Stimulated activated CD8-positive, alpha-beta memory T cell treated with anti-CD3 and anti-CD28 coated beads, Interleukin-12 subunit alpha, Interleukin-12 subunit beta, amount 100 ng/mL, for 1 hour (primary cell): ENCODE results near the gene GALNS.
"Not testable (repeated sequence)": the region's sequence is repeated elsewhere in the genome, so short reads cannot be mapped to it uniquely, and the experiment has no call there.

ENCODE experiments used
- DNase-seq: peaks from one replicate; pipeline ENCODE4 v3.0.0-alpha.2; 2020; ENCODE audit warnings: low read depth

Gene GALNS

DNA sequence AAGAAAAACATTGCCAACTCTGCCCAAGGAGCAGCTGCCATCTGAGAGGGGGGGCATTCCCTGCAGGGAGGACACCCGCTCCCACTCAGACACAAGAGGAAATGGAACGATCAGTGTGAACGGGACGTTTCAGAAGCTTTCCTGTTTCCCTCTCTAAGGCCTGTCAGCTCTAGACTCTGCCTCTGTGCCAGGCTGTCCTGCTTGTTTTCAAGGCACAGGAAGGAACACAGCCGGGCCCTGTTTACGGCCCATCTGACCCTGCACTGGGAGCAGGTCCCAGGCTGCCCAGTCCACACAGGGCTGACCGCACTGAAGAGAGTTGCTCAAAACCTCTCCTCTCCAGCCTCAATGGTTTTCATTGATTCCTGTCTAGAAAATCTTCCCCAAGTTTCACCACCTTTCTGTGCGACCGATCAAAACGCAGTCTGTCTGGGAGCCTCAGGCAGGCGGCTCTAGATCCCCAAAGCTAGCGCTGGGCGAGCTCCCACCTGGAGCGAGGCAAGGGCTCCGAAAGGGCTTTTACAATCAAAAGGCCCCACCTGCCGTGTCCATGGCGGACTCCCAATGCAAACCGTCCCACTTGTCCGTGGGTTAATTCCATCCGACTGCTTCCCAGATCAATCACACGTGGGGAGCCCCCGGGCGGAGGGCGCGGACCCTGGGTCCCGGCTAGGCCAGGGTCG, 73.2 kb downstream of the GALNS start:
- no peak for DNase-seq

DNA sequence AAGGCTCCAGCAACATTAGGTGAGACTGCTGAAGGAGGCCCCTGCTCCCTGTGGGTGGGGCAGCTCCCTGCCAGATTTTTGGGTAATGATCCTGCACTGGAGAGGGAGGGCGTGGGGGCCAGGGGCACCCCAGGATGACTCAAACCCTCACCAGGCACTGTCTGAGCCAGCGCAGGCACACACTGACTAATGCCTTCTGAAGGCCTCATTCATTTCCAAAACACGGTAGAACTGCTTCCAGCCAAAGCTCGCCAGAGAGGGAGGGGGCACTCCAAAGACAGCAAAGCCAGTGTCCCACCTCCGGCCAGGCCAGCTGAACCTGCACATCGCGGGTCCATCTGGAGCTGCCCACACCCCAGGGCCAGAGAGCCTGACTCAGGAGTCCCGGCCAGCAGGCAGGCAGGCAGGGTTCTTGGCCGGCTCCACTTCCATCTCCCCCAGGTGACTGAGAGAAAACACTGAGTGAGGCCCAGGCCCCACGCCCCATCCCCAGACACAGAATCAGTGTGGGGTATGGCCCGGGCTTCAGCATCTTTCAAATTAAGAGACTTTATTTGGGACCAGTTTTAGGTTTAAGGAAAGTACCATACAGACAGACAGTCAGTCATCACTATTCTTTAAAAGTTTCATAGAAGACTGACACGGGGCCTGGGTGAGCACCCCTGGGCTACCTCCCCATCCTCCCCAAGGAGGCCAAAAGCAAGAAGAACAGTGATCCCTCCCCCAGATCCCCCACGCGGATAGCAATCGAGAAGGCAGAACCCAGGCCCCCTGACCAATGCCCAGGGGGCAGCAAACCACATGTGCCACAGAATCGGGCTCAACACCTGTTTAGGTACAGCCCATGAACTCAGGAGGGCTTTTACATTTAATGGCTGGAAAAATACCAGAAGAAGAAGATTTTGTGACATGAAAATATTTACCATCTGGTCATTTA, 74.0 kb downstream of the GALNS start:
- DNase-seq, result no peak

DNA sequence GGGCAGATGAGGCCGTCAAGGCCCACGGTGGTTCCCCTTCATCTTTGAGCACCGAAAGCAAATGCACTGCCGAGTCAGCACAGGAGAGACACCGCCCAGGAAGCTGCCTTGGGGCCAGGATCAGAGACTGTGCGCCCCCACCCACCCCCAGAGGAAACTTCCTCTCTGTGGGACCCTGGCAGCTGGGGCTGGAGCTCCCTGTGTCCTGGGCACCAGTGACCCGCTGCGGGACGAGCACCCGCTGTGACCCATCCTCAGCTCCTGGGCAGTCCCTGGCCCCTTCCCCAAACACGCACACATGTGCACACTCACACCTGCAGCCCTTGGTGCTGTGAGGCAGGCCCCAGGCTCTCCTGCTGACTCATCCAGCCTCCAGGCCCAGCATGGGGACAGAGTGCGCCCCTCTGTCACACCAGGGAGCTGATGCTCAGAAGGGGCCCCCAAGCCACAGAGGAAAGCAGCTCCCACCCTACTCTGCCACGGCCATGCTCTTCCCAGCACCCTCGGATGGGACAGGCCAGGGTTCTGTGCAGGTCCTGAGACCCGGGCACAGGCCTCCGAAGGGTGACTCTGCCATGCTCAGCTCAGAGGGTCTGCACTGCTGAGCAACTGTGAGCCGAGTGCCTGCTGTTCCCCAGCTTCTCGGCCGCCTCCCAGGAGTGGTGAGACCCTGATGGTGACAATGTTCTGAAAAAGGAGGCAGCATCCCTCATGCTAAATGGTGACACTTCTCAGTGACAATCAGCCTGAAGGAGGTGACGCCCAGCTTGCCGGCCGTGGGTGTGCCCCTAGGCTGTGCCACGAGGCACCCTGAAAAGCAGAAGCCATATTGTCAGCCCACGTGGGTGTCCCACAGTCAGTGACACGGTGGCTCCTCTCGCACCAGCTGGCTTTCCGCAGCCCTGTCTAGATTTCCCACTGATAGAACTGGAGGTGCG, 75.3 kb downstream of the GALNS start:
- peak; percentile 49 for DNase-seq

DNA sequence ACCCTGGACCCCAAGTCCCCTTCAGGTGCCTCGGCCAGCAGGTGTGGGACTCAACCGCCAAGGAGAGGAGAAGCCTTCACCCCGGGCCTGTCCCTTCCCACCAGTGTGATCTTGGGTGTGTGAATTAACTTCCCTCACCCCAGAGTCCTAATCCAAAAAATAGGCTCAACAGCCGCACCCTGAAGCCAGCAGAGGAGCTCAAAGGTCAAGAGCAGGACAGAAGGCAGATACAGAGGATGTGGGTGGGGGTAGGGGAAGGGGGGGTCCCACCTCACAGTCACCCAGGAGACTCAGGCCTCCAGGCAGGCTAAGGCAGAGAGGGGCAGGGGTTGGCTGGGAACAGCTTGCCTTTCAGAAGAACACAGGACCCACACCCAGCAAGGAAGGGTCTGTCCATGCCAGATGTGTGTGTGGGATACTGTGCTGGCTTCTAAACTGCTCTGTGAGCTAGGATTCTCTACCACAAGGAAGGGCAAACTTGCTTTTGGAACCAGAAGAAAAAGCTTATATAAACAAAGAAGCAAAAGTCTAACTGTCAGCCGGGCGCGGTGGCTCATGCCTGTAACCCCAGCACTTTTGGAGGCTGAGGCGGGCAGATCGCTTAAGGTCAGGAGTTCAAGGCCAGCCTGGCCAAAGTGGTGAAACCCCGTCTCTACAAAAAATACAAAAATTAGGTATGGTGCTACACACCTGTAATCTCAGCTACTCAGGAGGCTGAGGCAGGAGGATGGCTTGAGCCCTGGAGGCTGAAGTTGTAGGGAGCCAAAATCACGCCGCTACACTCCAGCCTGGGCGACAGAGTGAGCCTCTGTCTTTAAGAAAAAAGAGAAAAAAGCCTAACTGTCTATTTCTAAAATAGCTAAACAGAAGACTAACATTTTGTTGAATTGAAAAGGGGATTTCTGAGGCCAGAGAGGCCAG, 76.3 kb downstream of the GALNS start:
- no peak for DNase-seq

DNA sequence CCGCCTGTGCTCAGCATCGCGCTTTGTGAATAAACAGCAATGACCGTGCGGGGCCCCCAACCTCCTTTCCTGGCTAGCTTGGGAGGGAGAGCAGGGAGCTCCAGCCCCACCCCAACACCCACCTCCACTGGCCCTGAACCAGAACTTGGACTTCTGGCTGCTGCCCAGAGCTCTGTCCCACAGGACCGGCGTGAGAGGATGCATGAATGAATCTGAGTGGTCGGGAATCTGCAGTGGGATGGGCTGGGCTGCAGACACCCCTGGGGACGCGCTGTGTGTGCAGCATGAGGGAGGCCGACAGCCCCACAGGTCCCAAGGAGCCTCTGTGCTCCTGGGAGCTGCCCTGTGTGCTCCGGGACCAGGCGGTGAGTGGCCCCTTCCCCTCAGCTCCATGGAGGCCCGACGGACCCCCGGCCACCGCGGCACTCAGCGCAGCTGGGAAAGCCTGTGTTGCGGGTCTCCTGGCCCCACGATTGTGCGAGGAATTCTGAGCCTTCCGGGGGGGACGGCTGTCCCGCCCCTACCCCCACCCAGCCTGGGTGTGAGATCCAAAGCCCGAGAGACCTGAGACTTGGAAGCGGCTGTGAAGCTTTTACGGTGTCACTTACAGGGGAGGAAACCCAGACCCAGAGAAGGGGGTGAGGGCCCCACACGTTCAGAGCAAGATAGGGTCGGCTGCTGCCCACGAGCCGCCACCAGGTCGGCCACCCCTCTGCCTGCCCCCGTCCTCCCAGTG, 77.2 kb downstream of the GALNS start:
- DNase-seq, result no peak

DNA sequence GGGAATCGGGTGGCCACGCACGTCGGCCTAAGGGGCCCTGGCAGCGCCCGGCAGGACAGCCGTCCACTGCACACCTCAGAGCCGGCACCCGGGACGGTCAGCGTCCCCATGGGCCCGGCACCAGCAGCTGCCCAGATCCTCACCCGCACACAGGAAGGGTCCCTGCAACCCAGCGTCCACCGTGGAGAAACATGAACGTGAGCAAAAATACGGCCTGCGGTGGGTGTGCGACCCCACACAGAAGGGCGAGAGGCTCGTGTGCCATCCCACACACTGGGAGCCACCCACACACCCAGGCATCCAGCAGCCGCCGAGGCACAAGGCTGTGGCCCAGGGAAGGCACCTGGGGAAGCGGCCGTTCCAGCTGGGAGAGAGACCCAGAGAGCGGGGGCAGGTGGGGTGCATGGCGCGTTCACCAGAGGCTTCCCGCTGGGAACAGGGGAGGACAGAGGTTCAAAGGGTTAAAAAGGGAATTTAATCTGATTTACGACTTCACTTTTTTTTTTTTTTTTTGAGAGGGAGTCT, 78.1 kb downstream of the GALNS start:
- DNase-seq, result no peak

DNA sequence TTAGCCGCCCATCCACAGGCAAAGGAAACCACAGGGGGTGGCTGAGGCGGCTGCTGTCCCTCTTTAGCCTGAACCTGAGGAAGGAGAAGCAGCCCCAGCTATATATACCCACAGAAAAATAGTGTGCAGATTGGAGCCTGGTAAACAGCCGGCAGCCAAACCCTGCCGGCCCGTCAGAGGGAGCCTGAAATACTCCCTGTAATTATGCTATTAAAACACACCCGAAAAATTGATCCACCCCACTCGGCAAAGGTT, 78.5 kb downstream of the GALNS start:
- DNase-seq, result no peak

DNA sequence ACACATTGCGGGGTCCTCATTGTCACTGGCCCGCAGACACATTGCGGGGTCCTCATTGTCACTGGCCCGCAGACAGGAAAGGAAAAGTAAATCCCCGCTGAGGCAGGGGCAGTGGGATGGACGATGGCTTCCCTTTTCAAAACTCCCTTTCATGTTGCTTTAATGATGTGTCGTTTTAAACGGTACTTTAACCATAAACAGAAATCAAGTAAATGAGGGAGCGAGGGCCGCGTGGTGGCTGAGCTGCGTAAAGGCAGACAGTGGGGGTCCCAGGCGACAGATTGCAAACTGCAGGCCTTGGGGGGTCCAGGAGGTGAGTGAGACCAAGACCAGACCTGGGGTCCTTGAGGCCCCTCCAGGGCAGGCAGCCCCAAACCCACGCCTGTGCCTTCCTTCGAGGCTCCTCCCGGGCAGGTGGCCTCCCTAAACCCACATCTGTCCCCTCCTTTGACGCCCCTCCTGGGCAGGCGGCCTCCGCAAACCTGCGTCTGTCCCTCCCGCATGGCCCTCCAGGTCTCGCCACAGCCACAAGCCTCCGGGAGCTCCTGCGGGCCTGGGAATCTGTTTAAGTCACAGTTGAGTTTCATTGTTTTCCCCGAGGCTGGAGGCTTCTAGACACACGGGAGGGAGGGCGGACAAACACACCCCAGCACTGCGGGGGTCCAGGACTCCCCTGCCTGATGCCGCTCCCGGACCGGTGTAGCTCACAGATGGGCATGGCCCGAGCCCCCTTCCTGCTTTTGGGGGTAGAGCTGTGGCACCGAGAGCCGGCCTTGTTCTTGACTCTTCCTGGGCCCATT, 79.1 kb downstream of the GALNS start:
- no peak for DNase-seq

DNA sequence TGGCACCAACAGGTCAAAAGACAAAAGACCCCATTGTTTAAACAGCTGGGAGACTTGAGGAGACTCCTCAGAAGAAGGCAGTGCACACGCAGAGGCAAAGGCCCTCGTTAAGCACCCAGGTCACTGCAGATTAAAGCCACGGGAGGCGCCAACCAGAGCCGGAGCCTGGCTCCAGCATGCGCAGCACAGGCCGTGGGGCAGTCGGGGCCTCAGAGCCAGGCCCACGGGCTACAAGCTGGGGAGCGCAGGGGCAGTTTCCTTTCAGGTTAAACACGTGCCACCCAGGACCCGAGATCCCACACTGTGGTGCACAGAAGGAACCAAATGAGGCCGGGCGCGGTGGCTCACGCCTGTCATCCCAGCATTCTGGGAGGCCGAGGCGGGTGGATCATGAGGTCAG, 80.9 kb downstream of the GALNS start:
- no peak for DNase-seq

DNA sequence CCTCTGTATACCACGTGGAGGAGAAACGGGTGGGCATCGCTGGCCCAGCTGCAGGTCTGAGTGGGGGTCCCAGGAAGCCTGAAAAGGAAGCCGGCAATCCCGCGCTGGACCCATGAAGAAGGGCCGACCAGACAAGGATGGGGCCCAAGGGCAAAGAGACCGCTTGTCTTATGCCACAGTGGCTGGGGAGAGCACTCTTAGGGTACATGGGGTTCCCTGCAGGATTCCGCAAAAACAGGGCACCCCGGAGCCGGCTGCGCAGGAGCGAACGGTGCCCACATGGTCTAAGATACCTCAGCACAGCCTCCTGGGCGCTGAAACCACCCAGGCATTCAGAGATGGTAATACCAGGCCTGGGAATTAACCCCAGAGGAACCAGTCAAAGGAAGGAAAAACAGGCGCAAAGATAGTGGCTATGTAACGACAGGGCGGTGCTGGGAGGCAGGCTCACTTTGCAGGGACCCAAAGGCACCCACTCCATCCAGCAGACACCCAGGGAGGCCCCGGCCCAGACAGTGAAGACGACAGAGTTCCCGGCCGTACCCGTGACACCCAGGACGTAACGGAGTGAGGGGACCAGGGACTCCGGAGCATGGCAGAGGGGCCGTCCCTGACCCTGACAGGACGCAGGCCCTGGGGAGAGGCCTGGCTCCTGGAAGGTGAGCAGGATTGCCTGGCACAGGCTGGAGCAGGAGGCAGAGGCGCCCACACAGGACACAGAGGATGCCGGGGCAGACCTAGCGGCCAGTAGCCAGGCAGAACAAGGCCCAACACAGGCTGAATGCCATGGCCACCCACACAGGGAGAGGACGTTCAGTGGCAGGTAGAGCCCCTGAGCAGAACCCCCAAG, 82.0 kb downstream of the GALNS start:
- DNase-seq, result no peak

DNA sequence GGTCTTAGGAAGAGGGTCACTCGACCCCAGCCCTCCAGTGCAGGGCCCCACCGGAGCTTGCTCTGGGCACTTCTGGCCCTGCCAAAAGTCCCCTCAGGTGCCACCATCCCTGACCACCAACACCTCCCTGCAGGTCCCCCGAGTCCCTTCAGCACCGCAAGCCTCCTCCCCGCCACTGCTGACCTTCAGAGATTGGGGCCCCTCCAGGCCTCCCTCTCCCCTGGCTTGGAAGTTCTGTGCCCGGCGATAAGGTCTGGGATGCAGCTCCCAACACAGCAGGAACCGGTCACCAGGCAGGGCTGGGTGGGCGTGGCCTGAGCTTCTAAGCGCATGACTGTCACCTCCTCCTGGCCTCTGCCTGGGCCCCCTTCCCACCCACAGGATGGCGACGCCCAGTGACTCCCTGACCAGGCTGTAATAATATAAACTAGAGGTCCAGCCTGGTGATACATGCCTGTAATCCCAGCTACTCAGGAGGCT, 82.9 kb downstream of the GALNS start:
- no peak for DNase-seq

DNA sequence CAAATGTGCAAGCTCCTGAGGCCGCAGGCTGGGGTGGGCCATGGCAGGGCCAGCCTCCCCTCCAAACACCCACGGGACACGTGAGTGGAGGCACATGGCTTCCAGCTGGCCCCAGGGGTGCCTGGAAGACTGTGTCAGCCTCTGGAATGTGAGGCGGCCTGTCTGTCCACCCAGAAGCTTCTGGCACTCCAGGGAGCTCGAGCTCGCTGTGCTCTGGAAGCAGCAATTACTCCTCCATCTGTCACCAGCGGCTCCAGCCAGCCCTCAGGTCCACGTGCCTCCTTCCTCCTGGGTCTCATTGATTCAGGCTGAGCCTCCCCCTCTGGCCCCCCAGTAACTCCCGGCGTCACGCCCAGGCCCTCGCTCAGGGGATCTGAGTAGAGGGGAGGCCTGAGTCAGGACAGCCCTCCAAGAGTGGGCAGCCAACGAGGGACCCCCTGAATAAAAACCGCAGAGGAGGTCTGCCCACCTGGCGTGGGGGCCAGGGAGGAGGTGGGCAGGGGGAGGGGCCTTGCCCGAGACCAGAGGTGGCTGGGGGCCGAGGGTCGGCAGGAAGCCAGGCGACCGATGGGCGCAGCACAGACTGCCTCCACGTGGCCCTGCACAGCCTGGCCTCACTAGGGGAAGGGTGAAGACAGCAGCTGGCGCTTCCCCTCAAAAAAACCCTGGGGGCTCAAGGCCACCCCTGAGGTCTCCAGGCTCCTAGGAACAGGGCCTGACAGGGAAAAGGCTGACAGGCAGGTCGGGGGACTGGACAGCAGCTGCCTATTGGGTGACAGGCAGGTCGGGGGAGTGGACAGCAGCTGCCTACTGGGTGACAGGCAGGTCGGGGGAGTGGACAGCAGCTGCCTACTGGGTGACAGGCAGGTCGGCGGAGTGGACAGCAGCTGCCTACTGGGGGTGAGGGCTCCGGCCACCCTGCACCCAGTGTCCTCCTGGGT, 83.6 kb downstream of the GALNS start:
- no peak for DNase-seq

DNA sequence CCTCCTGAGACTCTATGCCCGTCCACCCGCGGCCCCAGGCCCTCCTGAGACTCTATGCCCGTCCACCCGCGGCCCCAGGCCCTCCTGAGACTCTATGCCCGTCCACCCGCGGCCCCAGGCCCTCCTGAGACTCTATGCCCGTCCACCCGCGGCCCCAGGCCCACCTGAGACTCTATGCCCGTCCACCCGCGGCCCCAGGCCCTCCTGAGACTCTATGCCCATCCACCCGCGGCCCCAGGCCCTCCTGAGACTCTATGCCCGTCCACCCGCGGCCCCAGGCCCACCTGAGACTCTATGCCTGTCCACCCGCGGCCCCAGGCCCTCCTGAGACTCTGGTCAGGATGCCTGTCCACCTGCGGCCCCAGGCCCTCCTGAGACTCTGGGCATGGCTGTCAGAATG, 85.0 kb downstream of the GALNS start:
- DNase-seq, result not testable (repeated sequence)

DNA sequence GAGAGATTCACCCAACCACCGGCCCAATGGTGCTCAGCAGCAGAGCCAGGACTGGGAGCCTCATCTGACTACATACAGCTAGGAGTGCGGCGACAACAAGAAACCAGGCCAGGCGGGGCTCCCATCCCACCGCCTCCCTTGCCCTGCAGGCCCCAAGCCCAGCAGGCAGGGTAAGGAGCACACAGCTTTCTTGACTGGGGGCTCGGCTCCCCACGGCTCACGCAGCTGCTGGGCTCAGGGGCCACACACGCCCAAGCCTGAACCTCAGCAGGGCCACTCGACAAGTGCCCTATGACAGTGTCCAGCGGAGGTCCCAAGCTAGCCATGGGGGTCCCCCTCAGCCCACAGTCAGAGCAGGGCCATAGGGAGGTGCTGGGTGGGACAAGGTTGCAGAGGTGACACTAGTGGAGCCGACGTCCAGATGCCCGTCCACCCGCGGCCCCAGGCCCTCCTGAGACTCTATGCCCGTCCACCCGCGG, 85.4 kb downstream of the GALNS start:
- DNase-seq, result no peak

DNA sequence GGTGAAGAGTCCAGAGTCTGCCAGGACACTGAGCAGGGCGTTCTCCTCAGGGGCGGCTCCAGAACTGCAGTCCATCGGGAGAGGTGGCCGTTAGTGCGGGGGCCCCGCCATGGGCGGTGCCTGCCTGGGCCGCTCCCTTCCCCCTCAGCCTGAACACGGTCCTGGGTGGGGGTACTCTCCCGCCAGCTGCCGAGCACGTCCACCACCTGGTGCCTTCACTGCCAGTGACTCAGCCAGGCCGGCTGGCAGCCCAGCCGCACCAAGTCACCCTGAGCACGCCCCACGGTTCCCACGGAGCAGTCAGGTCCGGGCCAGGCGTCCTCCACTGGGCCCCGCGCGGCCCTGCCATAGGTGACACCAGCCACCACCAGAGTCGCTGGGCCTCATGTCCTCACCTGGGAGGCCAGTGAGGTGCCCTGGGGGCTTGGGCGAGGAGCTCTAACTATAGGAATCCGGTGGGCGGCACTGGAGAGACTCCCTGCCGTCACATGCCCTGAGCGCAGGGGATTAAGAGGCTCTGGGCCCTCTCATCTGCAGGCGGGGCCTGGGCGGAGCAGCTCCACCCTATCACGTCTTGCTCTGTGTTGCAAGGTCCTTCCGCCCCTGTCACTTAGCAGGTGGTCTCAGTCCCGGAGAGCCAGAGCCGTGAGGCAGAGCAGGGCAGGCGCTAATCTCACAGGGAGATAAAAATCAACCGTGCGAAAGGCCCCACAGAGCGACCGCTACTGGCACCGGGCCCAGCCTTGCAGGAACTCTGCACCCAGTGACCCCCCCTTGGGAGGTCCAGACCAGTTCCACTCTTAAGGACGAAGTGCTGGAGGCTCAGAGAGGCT, 86.1 kb downstream of the GALNS start:
- DNase-seq, result no peak
